HG03135 (cell line): ENCODE data around the gene INSYN1.

Source experiments
- ATAC-seq: cut with Tn5 transposase; IDR thresholded peaks from one replicate; pipeline ENCODE4 v1.9.1; 2021; ENCODE audit warnings: mild to moderate bottlenecking, moderate library complexity; ENCODE audit not compliant: unreplicated experiment

The INSYN1 gene

DNA sequence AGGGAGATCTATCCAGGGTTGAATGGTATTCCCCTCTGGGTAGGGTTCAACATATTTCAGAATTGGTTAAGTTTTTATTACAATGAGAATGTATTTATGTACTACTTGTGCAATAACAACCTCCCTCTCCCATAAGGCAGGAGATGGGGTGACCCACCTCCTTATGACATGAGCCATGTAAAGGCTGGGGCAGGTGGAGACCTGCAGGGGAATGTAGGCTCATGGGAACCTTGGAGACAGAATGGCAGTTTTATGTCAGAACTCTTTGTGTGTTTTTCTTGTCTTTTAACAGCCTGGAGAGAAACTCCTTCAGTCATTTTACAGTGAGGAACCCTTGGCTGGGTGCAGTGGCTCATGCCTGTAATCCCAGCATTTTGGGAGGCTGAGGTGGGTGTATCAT is 24.6 kb upstream of the INSYN1 start:
- no peak for ATAC-seq

DNA sequence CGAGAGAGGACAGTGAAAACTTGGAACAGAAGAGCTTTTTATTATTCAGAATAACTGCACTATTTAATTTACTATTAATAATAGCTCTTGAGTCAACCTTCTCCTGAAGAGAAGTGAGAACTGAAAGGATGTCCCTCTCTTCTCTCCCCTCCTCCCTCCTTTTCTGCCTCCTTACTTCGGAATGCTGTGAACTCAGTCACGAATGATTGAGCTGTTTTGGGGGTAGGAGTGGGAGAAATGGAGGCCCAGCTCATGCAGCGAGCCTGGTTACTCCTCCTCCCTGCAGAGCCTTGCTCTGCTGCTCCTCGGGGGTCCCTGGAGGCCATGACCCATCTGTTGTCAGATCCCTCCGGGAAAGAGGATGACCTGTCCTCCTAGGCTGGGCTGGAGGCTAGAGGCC is 20.3 kb upstream of the INSYN1 start:
- ATAC-seq = no peak

DNA sequence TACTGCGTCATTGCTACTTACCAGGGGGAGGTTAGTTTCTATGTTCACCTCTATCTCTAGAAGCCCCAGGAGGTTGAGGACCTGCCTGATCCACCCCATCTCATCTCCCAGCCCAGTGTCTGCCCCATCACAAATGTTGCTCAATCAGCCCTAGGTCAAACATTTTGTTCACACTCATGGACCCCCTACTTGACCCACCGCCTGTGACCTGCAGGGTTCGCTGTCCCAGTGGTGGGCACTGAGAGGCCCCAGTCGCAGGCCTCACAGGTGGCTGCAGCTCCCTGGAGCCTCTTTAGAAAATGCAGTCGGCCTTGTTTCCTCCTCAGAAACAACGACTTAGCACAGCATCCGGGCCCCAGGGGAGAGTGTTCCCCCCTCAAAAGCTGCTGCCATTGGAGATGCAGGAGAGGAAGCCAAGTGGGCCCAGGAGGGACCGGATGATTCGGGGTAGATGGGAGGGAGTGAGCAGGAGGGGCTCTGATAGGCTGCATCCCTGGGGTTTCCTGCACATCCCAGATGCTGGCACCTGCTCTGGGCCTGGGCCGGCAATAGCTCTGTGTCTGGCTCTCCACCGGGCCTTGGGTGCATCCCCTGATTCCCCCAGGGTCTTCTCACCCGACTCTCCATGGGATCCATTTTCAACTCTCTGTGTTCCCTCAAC is 18.4 kb upstream of the INSYN1 start:
- no peak for ATAC-seq

DNA sequence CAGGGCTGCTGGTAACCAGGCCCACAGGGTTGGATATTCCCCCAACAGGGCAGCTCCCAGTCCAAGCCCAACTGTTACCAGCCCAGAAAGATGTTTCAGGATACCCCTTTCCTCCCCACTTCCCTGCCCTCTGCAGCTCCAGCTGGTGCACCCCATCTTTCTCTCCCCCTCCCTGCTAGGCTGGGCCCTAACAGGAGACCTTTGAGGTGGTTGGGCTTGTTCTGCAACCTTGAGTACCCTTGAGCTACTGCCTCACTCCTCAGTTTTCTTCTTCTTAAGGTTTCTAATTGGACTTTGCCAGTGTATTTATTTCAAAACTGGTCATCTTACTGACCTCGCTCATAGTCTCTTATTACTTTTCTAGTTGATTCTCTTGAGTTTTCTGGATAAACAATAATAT is 16.9 kb upstream of the INSYN1 start:
- no peak for ATAC-seq

DNA sequence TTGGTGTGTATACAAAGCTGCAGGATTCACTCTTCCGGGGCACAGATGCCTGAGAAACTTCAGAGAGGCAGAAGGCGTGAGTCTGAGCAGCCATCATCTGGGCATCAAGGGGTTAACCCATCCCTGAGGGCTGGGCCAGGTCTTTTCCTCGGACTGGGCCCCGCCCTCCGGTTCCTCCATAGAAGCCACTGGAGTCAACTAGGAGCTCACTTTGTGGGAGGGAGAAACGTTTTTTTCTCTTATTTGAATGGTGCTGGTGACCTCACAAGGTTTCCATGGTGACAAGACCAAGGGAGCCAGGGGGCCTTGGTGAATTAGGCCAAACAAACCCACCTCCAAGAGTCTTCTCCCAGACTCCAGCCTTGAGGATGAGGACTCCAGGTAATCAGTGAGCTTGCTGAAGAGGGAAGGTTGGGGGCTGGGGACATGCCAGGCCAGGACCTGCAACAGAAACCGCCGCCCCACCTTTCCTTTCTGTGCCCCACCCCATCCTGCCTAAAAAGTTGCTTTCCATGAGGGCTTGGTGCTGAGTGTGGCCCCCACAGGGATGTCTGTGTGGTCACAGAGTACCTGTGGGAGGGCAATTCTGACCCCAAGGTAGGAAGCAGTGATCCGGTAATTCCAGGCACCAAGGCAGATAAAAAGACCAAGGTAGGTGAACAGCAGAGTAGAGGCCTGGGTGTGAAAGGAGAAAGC is 14.8 kb upstream of the INSYN1 start:
- no peak for ATAC-seq

DNA sequence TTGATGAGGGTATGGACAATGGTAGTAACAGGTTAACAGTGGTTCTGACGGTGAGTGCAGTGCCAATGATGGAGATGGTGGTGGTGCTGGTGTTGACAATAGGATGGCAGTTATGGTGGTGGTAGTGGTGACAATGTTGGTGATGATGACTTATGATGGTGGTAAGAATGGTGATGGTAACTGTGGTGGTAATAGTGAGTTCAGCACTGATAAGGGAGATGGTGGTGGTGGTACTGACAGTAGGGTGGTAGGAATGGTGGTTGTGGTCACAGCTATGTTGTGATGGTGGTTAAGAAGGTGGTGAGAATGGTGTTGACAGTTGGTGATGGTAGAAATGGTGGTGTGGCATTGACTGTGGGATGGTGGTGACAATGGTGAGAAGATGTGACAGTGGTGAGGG is 13.4 kb upstream of the INSYN1 start:
- ATAC-seq = no peak

DNA sequence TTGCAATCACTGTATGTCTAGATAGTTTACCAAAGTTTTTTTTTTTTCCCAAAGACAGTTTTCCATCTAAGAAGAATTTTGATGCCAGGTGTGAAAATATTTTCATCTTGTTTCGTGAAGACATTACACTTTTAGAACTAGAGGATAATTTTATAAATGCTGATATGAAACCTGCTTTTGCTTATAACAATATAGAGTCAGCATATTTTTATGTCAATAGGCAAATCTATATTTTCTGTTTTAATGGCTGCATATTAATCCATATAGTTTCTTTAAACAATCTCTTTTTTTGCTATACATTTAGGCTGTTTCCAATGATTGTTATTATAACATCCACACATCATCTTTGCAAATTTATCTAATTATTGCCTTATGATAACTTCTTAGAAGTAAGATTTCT is 12.6 kb upstream of the INSYN1 start:
- no peak for ATAC-seq

DNA sequence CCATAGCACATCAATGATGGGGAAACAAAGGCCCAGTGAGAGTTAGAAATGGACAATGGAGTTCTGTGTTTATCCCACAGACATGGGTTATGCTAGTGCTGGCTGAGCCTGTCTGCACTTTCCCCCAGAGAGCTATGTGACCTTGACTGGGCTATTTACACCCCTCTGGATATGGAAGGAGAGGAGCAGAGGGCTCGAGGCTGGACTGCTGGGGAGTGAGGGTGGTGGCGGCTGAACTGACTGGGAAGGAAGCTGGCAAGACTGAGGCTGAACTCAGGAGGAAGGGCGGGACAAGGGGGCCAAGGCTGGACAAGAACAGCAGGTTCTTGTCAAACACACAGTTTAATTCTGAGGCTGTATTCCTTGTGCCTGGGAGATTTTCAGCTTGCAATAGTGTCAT is 10.8 kb upstream of the INSYN1 start:
- ATAC-seq = no peak

DNA sequence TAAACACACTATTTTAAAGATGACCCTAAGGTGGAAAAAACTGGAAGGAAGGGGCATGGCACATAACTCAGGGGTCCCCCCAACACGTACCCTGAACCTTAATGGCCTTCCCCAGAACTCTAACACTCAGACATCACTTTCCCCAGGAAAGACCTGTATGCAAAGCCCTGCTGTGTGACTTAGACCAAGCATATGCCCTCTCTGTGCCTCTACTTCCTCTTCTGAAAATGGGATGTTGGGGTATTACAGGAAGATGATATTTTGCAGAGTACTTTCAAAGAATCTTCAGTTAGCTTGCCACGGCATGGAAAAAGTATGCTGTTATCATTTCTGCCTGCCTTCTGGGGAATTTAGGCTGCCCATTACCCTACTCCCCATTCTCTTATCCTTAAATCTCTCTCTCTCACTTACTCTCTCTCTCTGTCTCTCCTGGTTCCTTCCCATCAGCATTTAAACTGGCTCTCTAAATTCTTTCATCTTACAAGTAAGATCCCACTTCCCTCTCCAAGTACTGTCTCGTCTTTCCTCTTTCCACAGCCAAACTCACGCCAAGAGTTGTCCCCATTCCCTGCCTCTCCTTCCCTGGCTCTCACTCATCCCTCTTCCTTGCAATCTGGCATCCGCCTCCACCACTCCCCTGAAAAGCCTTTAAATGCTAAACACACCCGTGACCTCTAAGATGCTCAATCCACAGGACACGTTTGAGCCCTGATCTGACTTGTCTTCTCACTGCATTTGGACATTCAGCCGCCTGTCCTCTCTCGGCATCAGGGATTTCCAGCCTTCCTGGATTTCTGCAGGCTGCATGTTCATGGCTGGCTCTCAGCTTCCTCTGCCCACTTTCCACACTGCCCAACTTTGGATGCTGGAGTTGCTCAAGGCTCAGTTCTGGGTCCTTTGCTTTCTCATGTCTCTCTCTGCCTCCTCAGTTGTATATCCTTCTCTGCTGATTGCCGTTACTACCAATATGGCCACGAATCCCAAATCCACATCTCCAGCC is 7.5 kb upstream of the INSYN1 start:
- no peak for ATAC-seq

DNA sequence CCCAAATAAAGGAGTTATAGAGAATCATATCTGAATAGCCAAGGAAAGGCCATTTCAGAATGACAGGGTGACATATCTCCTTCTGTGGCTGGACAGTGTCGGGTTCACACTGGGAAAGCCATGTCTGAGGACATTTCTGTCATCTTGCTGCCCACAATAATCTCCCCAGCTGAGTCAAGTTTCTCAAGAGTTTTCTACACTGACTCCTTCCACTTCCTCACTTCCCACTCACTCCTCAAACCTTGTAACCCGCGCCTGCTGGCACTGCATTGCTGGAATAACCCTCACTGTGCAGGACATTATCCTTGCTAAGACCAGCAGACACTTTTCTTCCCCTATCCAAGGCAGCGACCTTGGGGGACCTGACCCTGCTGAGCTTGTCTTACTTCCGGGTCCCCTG is 5.3 kb upstream of the INSYN1 start:
- ATAC-seq = no peak

DNA sequence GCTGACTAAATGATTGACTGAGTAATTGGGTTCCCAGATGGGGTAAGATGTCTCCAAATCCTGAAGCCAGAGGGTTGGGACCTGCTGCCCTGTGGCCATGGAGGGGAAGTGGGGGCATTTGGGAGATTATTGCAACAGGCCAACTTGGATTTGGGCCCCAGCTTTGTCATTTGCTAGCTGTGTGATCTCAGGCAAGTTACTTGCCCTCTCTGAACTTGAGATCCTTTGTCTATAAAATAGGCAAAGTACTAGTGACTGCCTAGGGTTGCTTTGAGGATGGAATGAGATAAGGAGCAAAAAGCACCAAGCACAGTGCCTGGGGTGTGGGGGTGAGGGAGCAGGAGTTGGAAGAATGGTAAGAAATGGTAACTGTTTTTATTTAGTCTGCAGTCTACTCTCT is 4.4 kb upstream of the INSYN1 start:
- no peak for ATAC-seq

DNA sequence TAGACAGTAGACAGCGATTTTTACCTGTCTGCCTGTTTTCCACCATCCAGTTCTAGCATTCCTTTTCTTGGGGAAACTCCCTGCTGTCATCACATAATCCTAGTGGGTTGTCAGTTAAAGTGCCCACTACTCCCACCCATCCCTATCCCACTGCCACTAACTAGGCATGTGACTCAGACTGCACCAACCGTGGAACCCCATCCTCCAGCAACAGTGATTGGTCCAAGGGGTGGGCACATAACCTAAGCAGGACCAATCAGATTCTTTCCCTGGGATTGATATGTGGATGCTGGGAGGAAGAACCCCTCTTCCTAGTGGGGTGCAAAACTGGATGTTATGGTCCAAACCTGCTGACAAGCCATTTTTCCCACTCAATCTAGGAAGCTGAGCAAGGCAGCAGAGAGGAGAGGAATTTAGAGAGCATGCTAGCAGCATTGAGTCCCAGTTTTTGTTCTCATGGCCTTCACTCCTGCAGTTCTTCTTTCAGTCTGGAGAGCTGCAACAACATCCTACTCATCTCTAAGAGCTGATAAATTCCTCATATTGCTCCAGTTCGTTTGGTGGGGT is 3.9 kb upstream of the INSYN1 start:
- no peak for ATAC-seq

DNA sequence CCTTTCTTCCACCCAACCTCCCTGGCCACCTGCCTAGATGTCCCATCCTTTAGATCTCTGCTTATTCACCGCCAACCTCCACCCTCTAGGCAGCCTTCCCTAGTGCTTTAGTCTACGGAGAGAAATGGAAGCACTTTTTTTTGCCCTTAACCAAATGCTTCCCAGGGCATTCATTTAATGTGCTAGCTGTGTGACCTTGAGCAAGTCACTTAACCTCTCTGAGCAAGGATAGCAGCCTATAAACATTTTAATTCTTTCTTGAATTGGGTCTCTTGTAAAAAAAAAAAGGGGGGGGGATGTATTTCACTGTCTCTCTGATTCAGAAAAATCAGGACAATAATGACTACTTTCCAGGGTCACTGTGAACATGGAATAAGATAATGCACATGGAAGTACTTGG is 3.2 kb upstream of the INSYN1 start:
- ATAC-seq = no peak

DNA sequence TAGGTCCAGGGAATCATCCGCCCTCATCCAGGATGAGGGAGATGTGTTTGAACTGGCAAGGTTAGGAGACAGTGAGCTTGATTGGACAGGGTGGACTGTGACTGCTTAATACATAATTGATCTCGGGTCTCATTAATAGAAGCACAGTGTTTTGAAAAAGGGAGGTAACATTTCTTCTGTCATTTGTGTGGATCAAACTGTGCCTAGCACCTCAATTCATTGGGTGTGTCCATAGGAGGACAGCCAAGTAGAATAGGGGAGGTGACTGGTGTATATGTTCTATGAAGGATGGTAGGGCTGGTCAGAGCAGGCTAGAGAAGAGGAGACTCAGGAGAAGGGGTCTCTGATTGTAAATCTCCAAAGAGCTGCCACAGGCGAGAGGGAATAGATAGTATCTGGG is 2.8 kb upstream of the INSYN1 start:
- no peak for ATAC-seq

DNA sequence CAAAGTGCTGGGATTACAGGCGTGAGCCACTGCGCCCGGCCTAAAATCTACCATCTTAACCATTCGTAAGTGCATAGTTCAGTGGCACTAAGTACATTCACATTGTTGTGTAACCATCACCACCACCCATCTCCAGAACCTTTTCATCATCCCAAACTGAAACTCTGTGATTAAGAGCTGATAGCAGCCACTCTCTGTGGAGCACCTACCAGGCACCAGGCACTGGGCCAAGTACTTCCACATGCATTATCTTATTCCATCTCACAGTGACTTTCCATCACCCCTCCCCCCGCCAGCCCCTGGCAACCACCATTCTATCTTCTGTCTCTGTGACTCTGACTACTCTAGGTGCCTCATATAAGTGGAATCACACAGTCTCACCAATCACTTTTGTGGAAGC is 2.3 kb upstream of the INSYN1 start:
- no peak for ATAC-seq

DNA sequence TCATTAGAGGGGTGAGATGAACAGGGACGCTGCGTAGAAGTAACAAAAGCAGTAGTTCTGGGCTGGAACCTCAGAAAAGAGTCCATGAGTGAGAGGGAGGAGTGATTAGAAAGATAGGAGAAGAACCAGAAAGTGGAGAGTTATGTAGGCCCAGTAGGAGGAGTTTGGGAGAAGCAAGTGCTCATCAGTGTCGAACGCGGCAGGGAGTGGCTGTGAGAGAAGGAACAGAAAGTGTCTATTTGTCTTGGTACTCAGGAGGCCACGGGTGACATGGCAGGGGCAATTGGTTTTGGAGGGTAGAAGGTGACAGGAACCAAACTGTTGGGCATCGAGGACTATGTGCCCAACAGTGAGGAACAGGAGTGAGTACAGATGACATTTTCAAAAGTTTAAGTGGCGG is 1.3 kb upstream of the INSYN1 start:
- ATAC-seq = no peak

DNA sequence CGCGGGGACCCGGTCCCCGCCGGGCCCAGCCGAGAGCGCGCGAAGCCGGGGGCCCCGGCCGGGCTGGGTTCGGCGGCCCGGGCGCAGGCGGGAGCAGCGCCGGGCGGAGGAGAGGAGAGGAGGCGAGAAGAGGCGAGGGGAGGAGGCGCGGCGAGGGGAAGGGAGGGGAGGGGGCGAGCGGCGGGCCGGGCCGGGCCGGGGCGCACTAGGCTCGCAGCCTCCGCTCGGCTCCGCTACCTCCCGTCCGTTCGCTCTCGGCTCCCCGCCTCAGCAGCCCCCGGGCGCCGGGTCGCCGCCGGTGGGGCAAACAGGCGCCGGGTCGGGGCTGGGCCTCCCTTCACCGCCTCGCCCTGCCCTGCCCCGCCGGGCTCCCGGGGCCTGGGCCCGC is 351 bp downstream of the INSYN1 start:
- no peak for ATAC-seq

DNA sequence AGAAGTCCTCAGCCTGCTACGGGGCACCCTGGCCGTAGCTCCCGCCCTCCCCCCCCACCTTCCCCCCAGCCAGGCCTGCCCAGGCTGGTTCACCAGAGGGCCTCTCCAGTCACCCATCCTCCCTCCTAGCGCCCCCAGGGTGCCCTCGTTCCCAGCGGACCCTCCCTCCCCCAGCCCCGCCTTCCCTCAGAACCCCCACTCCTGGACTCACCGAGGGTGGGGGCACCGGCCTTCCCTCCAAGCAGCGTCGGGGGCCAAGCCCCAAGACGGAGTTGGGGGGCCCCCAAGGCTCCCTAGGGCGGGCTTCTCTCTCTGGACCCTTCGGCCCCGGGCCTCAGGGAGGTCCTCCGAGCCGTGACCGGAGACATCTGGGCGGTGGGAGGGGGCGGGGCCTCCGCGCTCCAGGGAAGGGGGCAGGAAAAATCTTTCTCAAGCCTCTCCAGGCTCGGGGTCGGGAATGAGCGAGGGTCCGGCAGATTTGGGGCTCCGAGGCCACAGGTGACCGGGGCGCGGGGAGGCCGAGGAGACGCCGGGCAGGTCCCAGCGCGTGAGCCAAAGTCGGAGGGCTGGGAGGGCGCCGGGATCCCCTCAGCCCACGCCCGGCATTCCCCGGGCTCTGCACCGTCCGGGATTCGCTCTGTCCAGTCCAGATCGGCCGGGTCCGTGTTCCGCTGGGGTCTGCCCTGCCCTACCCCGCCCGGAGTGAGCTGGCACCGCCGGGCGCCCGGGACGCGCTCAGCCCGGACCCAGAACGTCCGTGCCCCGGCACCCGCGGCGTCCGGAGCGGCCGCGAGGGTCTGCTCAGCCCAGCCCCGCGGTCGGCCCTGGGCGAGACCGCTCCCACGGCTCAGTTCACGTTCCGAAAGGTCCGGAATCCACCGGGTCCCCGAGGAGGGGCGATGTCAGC is 999 bp downstream of the INSYN1 start:
- no peak for ATAC-seq

DNA sequence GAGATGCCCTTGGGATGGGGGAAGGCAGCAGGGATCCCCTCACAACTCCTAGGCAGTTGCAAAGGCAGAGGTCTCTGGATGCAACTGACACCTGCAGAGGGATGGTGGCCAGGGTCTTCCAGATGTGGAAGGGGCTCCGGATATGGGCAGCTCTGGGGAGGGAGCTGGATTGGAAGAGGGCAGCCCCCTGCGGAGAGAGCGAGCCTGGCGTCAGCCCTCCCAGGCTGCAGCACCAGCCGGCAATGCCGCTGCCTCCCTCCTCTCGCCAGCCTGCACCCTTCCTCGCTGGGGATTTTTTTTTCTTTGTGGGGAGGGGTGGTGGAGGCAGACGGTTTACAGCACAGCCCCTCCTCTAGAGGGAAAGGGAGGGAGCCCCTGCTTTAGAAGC is 1.6 kb downstream of the INSYN1 start:
- no peak for ATAC-seq

DNA sequence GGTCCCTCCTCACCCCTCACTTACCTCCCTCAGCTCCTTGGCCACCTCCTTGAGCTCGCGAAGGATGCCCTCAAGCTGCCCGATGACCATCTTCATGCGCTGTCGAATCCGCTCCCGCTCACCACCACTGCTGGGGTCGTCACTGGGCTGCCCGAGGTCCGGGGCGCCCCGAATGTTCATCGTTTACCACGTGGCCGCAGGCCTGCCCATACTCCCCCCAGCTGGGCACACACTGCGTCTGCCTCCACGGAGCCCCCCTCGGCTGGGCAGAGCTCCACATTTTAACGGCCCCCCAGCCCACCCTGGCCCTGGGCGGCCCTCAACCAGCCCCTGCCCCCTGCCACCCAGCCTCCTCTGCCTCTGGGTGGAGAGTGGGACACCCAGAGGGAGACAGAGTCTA is 2.2 kb downstream of the INSYN1 start:
- no peak for ATAC-seq
